HCT116 (cell line): ENCODE measurements around the gene OGA.

Experiments used
- EZH2 ChIP-seq: fragments of 200-600 bp; sonication (generic); IDR thresholded peaks from 2 replicates; pipeline ENCODE4 v1.6.1; 2017; ENCODE audit warnings: antibody characterized with exemption, mixed run types
- EZH2phosphoT487 ChIP-seq: fragments of 200-600 bp; IDR thresholded peaks from 2 replicates; pipeline ENCODE4 v1.6.1; 2018; ENCODE audit warnings: antibody characterized with exemption, borderline replicate concordance
- FOSL1 ChIP-seq: IDR thresholded peaks from 2 replicates; pipeline ENCODE4 v1.6.1; 2012; ENCODE audit warnings: low read depth
- JUND ChIP-seq: IDR thresholded peaks from 2 replicates; pipeline ENCODE4 v1.6.1; 2012
- POLR2A ChIP-seq: IDR thresholded peaks from 2 replicates; pipeline ENCODE4 v1.7.0; 2011; ENCODE audit warnings: borderline replicate concordance; ENCODE audit not compliant: insufficient read depth, insufficient read length; ENCODE audit errors: extremely low read depth
- RAD21 ChIP-seq: IDR thresholded peaks from 2 replicates; pipeline ENCODE4 v1.6.1; 2012; ENCODE audit warnings: low read depth, mild to moderate bottlenecking
- SIN3A ChIP-seq: IDR thresholded peaks from 2 replicates; pipeline ENCODE4 v1.6.1; 2012; ENCODE audit warnings: low read depth
- TF ChIP-seq, protein P1 (sequence below), 3 experiments: fragments of 200-600 bp in 1 of 3; sonication (generic) in 1 of 3; IDR thresholded peaks in 2 of 3; conservative IDR thresholded peaks in 1 of 3; 2 replicates each; pipeline ENCODE4 v1.5.1; 2012 to 2017; ENCODE audit warnings: low read depth in 2 of 3, low read length in 2 of 3, antibody characterized with exemption in 1 of 3, borderline replicate concordance in 1 of 3, control low read depth in 1 of 3, mild to moderate bottlenecking in 1 of 3, mixed read lengths in 1 of 3, mixed run types in 1 of 3, moderate library complexity in 1 of 3; ENCODE audit not compliant: insufficient read depth in 1 of 3

DNA sequence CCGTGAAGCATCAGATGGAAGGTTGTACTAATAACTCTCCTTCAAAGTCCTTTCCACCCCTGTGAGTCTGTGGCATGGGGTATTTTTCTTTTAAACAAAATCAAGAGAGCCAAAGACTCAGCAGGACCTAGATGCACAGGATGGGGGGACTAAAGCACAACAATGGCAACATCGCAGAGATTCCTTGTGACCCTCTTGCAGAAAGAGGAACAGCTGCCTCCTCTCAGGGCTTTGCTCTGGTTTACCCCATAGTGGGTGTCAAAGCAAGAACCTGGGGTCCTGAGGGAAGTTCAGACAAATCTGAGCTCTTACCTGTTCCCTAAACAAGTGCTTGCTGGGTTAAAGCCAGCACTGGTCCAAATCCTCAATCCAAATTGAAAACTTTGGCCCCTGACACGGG lies 81.6 kb downstream of the OGA start:
- TF ChIP-seq, protein P1, sequence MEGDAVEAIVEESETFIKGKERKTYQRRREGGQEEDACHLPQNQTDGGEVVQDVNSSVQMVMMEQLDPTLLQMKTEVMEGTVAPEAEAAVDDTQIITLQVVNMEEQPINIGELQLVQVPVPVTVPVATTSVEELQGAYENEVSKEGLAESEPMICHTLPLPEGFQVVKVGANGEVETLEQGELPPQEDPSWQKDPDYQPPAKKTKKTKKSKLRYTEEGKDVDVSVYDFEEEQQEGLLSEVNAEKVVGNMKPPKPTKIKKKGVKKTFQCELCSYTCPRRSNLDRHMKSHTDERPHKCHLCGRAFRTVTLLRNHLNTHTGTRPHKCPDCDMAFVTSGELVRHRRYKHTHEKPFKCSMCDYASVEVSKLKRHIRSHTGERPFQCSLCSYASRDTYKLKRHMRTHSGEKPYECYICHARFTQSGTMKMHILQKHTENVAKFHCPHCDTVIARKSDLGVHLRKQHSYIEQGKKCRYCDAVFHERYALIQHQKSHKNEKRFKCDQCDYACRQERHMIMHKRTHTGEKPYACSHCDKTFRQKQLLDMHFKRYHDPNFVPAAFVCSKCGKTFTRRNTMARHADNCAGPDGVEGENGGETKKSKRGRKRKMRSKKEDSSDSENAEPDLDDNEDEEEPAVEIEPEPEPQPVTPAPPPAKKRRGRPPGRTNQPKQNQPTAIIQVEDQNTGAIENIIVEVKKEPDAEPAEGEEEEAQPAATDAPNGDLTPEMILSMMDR (IDR thresholded peaks at IDR 0.05 in 2 of 3, conservative IDR thresholded peaks at IDR 0.05 in 1 of 3; ENCODE audit: borderline replicate concordance in 1 of 3, insufficient read depth in 1 of 3, low read depth in 2 of 3, low read length in 2 of 3): no peak
- TF ChIP-seq EZH2: no peak
- no peak for TF ChIP-seq RAD21
- TF ChIP-seq EZH2phosphoT487: no peak
- TF ChIP-seq JUND: no peak
- TF ChIP-seq SIN3A: no peak
- no peak for TF ChIP-seq POLR2A
- no peak for TF ChIP-seq FOSL1
